Type B pancreatic cell (in vitro differentiated cells): Measurements from ENCODE around the gene CRLF2. TPM values are rescaled to one million over a fixed set of nuclear protein-coding genes. Genes with fewer than 3 reads are reported as not detected.
"Not testable (repeated sequence)": the region's sequence is repeated elsewhere in the genome, so short reads cannot be mapped to it uniquely, and the experiment has no call there.

Source experiments
- DNase-seq: peaks from one replicate; pipeline ENCODE4 v3.0.0; 2021; ENCODE audit warnings: mixed read lengths; ENCODE audit not compliant: unreplicated experiment; ENCODE audit errors: extremely low spot score
- H3K27ac Mint-ChIP-seq: 2 replicates; pipeline ENCODE4 v1.8.0; 2021; ENCODE audit warnings: mild to moderate bottlenecking, mixed read lengths
- H3K27me3 Mint-ChIP-seq: 2 replicates; pipeline ENCODE4 v1.8.0; 2021; ENCODE audit warnings: mixed read lengths
- H3K36me3 Mint-ChIP-seq: 2 replicates; pipeline ENCODE4 v1.8.0; 2021; ENCODE audit warnings: mixed read lengths
- H3K4me1 Mint-ChIP-seq: one replicate; pipeline ENCODE4 v1.8.0; 2021; ENCODE audit warnings: mixed read lengths; ENCODE audit not compliant: unreplicated experiment
- H3K4me3 Mint-ChIP-seq: 2 replicates; pipeline ENCODE4 v1.8.0; 2021; ENCODE audit warnings: mild to moderate bottlenecking, mixed read lengths
- H3K9me3 Mint-ChIP-seq: 2 replicates; pipeline ENCODE4 v1.8.0; 2021; ENCODE audit warnings: mixed read lengths
- CTCF ChIP-seq: fragments of 200-600 bp; sonication (generic); conservative IDR thresholded peaks from 2 replicates; pipeline ENCODE4 v1.5.0; 2021; ENCODE audit warnings: antibody characterized with exemption, mild to moderate bottlenecking
- total RNA-seq: library from RNA; stranded (reverse); gene quantifications from 2 replicates; pipeline ENCODE4 v1.2.1, GENCODE V29; 2021; ENCODE audit warnings: low replicate concordance

CRLF2 gene
- total RNA-seq, 1 donor from 2014 or later = not detected

- H3K9me3 Mint-ChIP-seq = peaks cover 10% of the 10 kb centered on the region
- peak overlapping the region; percentile 80 for H3K27ac Mint-ChIP-seq
- peak; percentile 85 for DNase-seq
- peaks cover 3% of the 10 kb centered on the region for H3K27me3 Mint-ChIP-seq
- peaks cover 3% of the 10 kb centered on the region for H3K36me3 Mint-ChIP-seq
- peak; percentile 94 for TF ChIP-seq CTCF
- peaks cover 14% of the 10 kb centered on the region for H3K4me1 Mint-ChIP-seq
- peak overlapping the region; percentile 76 for H3K4me3 Mint-ChIP-seq
Observed at GRCh38 chrX:1246816-1247215, 34.4 kb upstream of the CRLF2 start.

GRCh38 chrX:1244164-1245076 lies 32.0 kb upstream of the CRLF2 start:
- Mint-ChIP-seq H3K27me3 (peaks cover 3% of the 10 kb centered on the region), H3K27ac (peak overlapping the region; percentile 39), H3K36me3 (no peaks in the 10 kb centered on the region), H3K4me3 (no peak overlapping the region), H3K4me1 (peaks cover 12% of the 10 kb centered on the region), H3K9me3 (no peaks in the 10 kb centered on the region)
- no peak for DNase-seq
- TF ChIP-seq CTCF = peak; percentile 39

GRCh38 chrX:1242891-1243402 lies 30.5 kb upstream of the CRLF2 start:
- no peak for DNase-seq
- peak overlapping the region; percentile 74 for H3K27ac Mint-ChIP-seq
- H3K36me3 Mint-ChIP-seq = no peaks in the 10 kb centered on the region
- TF ChIP-seq CTCF = no peak
- H3K4me1 Mint-ChIP-seq = peaks cover 8% of the 10 kb centered on the region
- H3K9me3 Mint-ChIP-seq = no peaks in the 10 kb centered on the region
- peaks cover 3% of the 10 kb centered on the region for H3K27me3 Mint-ChIP-seq
- peak overlapping the region; percentile 22 for H3K4me3 Mint-ChIP-seq

GRCh38 chrX:1240551-1240950 lies 28.1 kb upstream of the CRLF2 start:
- not testable (repeated sequence) for H3K27ac Mint-ChIP-seq

GRCh38 chrX:1239681-1240142 lies 27.3 kb upstream of the CRLF2 start:
- TF ChIP-seq CTCF = no peak
- Mint-ChIP-seq H3K9me3 (no peaks in the 10 kb centered on the region), H3K4me1 (peaks cover 4% of the 10 kb centered on the region), H3K27me3 (no peaks in the 10 kb centered on the region), H3K4me3 (no peak overlapping the region), H3K36me3 (no peaks in the 10 kb centered on the region), H3K27ac (no peak overlapping the region)
- no peak for DNase-seq

More at GRCh38 chrX:1240551-1240950, 28.1 kb upstream of the CRLF2 start:
- not testable (repeated sequence) for DNase-seq, H3K4me1 Mint-ChIP-seq, H3K27me3 Mint-ChIP-seq, H3K4me3 Mint-ChIP-seq, H3K9me3 Mint-ChIP-seq, H3K36me3 Mint-ChIP-seq

GRCh38 chrX:1231850-1232465 lies 19.5 kb upstream of the CRLF2 start:
- Mint-ChIP-seq H3K27ac (no peak overlapping the region), H3K27me3 (no peaks in the 10 kb centered on the region), H3K4me1 (no peaks in the 10 kb centered on the region), H3K9me3 (no peaks in the 10 kb centered on the region), H3K36me3 (no peaks in the 10 kb centered on the region), H3K4me3 (no peak overlapping the region)
- no peak for TF ChIP-seq CTCF
- DNase-seq = no peak

- not testable (repeated sequence) for H3K36me3 Mint-ChIP-seq, H3K4me1 Mint-ChIP-seq, H3K27ac Mint-ChIP-seq, H3K27me3 Mint-ChIP-seq, DNase-seq, H3K4me3 Mint-ChIP-seq, H3K9me3 Mint-ChIP-seq
Observed at GRCh38 chrX:1228101-1228500, 15.7 kb upstream of the CRLF2 start.
